Measurements from ENCODE around the gene TTC21A. TPM values are rescaled to one million over a fixed set of nuclear protein-coding genes. Genes with fewer than 3 reads are reported as not detected.

The TTC21A gene
- total and polyA plus RNA-seq, 2 experiments from 2014 or later, result 1.8 to 2.0 TPM

DNA sequence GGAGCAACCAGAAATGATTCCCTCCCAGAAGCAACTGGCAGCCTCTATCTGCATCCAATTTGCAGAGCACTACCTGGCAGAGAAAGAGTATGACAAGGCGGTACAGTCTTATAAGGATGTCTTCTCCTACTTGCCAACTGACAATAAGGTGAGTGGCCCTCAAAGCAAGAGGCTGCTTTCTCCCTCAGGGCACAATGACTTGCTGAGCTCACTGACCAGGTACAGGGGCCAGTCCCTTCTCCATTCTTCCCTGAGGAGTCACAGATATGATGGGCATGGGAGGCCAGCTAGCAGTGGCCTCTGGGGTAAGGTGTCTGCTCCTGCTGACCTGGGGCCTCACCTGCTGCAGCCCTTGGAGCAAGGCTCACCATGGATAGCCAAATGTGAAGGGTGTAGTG is 25.6 kb downstream of the TTC21A start:
- no peaks in the 10 kb centered on the region for H3K36me3 ChIP-seq (ENCODE audit: insufficient read depth)
- H3K4me1 ChIP-seq (ENCODE audit: insufficient read depth), result no peaks in the 10 kb centered on the region
- H3K9me2 ChIP-seq (ENCODE audit: insufficient read depth), result no peaks in the 10 kb centered on the region
- no peaks in the 10 kb centered on the region for H4K20me1 ChIP-seq (replicated peaks; ENCODE audit: insufficient read depth)
- H3K4me3 Mint-ChIP-seq, result no peak overlapping the region
- H3K27ac ChIP-seq (ENCODE audit: low read depth), result no peak overlapping the region
- no peak for TF ChIP-seq ZNF331 (CRISPR knock-in tag; IDR thresholded peaks at IDR 0.05; ENCODE audit: low read depth)
- TF ChIP-seq, protein P1, sequence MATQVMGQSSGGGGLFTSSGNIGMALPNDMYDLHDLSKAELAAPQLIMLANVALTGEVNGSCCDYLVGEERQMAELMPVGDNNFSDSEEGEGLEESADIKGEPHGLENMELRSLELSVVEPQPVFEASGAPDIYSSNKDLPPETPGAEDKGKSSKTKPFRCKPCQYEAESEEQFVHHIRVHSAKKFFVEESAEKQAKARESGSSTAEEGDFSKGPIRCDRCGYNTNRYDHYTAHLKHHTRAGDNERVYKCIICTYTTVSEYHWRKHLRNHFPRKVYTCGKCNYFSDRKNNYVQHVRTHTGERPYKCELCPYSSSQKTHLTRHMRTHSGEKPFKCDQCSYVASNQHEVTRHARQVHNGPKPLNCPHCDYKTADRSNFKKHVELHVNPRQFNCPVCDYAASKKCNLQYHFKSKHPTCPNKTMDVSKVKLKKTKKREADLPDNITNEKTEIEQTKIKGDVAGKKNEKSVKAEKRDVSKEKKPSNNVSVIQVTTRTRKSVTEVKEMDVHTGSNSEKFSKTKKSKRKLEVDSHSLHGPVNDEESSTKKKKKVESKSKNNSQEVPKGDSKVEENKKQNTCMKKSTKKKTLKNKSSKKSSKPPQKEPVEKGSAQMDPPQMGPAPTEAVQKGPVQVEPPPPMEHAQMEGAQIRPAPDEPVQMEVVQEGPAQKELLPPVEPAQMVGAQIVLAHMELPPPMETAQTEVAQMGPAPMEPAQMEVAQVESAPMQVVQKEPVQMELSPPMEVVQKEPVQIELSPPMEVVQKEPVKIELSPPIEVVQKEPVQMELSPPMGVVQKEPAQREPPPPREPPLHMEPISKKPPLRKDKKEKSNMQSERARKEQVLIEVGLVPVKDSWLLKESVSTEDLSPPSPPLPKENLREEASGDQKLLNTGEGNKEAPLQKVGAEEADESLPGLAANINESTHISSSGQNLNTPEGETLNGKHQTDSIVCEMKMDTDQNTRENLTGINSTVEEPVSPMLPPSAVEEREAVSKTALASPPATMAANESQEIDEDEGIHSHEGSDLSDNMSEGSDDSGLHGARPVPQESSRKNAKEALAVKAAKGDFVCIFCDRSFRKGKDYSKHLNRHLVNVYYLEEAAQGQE (IDR thresholded peaks at IDR 0.05; ENCODE audit: unreplicated experiment), result no peak
- no peak for TF ChIP-seq POLR2AphosphoS5 (IDR thresholded peaks at IDR 0.05; ENCODE audit: low read depth)
- TF ChIP-seq EZH2phosphoT487 (IDR thresholded peaks at IDR 0.05; ENCODE audit: unreplicated experiment), result no peak
- no peak for TF ChIP-seq JUNB (IDR thresholded peaks at IDR 0.05; ENCODE audit: unreplicated experiment)
- TF ChIP-seq, protein P2, sequence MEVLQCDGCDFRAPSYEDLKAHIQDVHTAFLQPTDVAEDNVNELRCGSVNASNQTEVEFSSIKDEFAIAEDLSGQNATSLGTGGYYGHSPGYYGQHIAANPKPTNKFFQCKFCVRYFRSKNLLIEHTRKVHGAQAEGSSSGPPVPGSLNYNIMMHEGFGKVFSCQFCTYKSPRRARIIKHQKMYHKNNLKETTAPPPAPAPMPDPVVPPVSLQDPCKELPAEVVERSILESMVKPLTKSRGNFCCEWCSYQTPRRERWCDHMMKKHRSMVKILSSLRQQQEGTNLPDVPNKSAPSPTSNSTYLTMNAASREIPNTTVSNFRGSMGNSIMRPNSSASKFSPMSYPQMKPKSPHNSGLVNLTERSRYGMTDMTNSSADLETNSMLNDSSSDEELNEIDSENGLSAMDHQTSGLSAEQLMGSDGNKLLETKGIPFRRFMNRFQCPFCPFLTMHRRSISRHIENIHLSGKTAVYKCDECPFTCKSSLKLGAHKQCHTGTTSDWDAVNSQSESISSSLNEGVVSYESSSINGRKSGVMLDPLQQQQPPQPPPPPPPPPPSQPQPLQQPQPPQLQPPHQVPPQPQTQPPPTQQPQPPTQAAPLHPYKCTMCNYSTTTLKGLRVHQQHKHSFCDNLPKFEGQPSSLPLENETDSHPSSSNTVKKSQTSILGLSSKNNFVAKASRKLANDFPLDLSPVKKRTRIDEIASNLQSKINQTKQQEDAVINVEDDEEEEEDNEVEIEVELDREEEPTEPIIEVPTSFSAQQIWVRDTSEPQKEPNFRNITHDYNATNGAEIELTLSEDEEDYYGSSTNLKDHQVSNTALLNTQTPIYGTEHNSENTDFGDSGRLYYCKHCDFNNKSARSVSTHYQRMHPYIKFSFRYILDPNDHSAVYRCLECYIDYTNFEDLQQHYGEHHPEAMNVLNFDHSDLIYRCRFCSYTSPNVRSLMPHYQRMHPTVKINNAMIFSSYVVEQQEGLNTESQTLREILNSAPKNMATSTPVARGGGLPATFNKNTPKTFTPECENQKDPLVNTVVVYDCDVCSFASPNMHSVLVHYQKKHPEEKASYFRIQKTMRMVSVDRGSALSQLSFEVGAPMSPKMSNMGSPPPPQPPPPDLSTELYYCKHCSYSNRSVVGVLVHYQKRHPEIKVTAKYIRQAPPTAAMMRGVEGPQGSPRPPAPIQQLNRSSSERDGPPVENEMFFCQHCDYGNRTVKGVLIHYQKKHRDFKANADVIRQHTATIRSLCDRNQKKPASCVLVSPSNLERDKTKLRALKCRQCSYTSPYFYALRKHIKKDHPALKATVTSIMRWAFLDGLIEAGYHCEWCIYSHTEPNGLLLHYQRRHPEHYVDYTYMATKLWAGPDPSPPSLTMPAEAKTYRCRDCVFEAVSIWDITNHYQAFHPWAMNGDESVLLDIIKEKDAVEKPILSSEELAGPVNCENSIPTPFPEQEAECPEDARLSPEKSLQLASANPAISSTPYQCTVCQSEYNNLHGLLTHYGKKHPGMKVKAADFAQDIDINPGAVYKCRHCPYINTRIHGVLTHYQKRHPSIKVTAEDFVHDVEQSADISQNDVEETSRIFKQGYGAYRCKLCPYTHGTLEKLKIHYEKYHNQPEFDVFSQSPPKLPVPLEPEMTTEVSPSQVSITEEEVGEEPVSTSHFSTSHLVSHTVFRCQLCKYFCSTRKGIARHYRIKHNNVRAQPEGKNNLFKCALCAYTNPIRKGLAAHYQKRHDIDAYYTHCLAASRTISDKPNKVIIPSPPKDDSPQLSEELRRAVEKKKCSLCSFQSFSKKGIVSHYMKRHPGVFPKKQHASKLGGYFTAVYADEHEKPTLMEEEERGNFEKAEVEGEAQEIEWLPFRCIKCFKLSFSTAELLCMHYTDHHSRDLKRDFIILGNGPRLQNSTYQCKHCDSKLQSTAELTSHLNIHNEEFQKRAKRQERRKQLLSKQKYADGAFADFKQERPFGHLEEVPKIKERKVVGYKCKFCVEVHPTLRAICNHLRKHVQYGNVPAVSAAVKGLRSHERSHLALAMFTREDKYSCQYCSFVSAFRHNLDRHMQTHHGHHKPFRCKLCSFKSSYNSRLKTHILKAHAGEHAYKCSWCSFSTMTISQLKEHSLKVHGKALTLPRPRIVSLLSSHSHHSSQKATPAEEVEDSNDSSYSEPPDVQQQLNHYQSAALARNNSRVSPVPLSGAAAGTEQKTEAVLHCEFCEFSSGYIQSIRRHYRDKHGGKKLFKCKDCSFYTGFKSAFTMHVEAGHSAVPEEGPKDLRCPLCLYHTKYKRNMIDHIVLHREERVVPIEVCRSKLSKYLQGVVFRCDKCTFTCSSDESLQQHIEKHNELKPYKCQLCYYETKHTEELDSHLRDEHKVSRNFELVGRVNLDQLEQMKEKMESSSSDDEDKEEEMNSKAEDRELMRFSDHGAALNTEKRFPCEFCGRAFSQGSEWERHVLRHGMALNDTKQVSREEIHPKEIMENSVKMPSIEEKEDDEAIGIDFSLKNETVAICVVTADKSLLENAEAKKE (CRISPR knock-in tag; IDR thresholded peaks at IDR 0.05), result no peak
- TF ChIP-seq, protein P3, sequence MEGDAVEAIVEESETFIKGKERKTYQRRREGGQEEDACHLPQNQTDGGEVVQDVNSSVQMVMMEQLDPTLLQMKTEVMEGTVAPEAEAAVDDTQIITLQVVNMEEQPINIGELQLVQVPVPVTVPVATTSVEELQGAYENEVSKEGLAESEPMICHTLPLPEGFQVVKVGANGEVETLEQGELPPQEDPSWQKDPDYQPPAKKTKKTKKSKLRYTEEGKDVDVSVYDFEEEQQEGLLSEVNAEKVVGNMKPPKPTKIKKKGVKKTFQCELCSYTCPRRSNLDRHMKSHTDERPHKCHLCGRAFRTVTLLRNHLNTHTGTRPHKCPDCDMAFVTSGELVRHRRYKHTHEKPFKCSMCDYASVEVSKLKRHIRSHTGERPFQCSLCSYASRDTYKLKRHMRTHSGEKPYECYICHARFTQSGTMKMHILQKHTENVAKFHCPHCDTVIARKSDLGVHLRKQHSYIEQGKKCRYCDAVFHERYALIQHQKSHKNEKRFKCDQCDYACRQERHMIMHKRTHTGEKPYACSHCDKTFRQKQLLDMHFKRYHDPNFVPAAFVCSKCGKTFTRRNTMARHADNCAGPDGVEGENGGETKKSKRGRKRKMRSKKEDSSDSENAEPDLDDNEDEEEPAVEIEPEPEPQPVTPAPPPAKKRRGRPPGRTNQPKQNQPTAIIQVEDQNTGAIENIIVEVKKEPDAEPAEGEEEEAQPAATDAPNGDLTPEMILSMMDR (conservative IDR thresholded peaks at IDR 0.05; ENCODE audit: low read depth in 2 of 2), result no peak
- no peak for TF ChIP-seq EZH2 (IDR thresholded peaks at IDR 0.05; ENCODE audit: low read depth, unreplicated experiment)
- TF ChIP-seq, protein P4, sequence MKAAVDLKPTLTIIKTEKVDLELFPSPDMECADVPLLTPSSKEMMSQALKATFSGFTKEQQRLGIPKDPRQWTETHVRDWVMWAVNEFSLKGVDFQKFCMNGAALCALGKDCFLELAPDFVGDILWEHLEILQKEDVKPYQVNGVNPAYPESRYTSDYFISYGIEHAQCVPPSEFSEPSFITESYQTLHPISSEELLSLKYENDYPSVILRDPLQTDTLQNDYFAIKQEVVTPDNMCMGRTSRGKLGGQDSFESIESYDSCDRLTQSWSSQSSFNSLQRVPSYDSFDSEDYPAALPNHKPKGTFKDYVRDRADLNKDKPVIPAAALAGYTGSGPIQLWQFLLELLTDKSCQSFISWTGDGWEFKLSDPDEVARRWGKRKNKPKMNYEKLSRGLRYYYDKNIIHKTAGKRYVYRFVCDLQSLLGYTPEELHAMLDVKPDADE (IDR thresholded peaks at IDR 0.05), result no peak
- TF ChIP-seq ZNF114 (CRISPR knock-in tag; IDR thresholded peaks at IDR 0.05), result no peak
- TF ChIP-seq STAT1 (IDR thresholded peaks at IDR 0.05; ENCODE audit: unreplicated experiment), result no peak
- TF ChIP-seq NANOG (IDR thresholded peaks at IDR 0.05; ENCODE audit: borderline replicate concordance), result no peak
- no peak for TF ChIP-seq CREB1 (CRISPR knock-in tag; IDR thresholded peaks at IDR 0.05; ENCODE audit: low read depth)
- no peaks in the 10 kb centered on the region for H3K36me3 Mint-ChIP-seq (ENCODE audit: low read depth)
- no peaks in the 10 kb centered on the region for H3K79me2 ChIP-seq (replicated peaks; ENCODE audit: insufficient read depth)
- H3K27me3 ChIP-seq (ENCODE audit: insufficient read depth), result no peaks in the 10 kb centered on the region
- no peaks in the 10 kb centered on the region for H3F3A ChIP-seq (replicated peaks; ENCODE audit: low read depth)
- peaks cover 5% of the 10 kb centered on the region for H3K27me3 Mint-ChIP-seq (ENCODE audit: insufficient read depth, low read depth, poor library complexity)
- no peak overlapping the region for H2AFZ ChIP-seq
- no peak overlapping the region for H3K27ac Mint-ChIP-seq
- no peaks in the 10 kb centered on the region for H3K4me1 Mint-ChIP-seq
- no peak overlapping the region for H3K4me2 ChIP-seq
- DNase-seq (ENCODE audit: low spot score) (no peak), ATAC-seq (no peak)
- no peak overlapping the region for H3K4me3 ChIP-seq
- H3K9me3 Mint-ChIP-seq, result no peaks in the 10 kb centered on the region

Measured in GM23338 (cell line).